ENCODE results near the gene B3GALNT2. TPM values are rescaled to one million over a fixed set of nuclear protein-coding genes. Genes with fewer than 3 reads are reported as not detected.

The B3GALNT2 gene
- polyA plus RNA-seq, 2 donors = 3.7 to 7.0 TPM

DNA sequence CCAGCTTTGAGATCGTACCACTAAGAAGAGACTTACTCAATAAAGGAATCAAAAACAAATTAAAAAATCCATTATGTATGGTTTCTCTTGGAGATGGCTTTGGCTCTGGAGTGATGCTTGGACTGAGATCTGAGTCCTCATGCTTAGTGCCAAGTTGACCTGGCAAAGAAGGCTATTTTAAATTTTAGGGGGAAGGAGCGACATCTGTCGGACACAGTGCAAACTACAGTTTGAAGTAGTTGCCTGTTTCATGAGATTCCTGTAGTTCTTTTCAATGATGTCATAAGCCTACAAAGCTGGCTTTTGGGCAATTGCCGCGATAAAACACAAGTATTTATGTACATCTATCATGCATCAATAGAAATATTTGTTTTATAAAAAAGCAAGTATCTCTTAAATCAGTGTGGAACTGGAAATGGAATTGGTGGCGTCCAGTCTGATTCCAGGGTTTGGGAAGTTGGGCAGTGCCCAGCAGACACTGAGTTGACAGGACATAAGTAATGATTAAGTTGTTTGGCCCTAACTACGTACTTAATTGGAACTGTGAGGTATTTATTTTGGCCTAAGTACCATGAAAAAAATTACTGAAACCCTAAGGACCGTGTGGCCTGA is 87.1 kb downstream of the B3GALNT2 start:
- H3K27me3 ChIP-seq (ENCODE audit: control insufficient read depth in 1 of 2, insufficient read depth in 2 of 2, low read length in 2 of 2) = no peaks in the 10 kb centered on the region
- no peaks in the 10 kb centered on the region for H3K9me3 ChIP-seq (ENCODE audit: control insufficient read depth in 2 of 2, insufficient read depth in 1 of 2, low read depth in 1 of 2, low read length in 1 of 2)
- no peaks in the 10 kb centered on the region for H3K4me1 ChIP-seq (ENCODE audit: control insufficient read depth in 2 of 2, insufficient read depth in 2 of 2, low read length in 1 of 2)
- H3K27ac ChIP-seq (ENCODE audit: low read depth in 2 of 2, low read length in 1 of 2) = no peak overlapping the region
- H3K4me3 ChIP-seq (ENCODE audit: low read depth in 1 of 2, low read length in 2 of 2) = no peak overlapping the region
- no peaks in the 10 kb centered on the region for H3K36me3 ChIP-seq (ENCODE audit: control insufficient read depth in 2 of 2, insufficient read depth in 2 of 2, low read length in 1 of 2)
- 32 to 33% methylated on average over 8 of the region's 8 CpGs for WGBS, 2 donors

DNA sequence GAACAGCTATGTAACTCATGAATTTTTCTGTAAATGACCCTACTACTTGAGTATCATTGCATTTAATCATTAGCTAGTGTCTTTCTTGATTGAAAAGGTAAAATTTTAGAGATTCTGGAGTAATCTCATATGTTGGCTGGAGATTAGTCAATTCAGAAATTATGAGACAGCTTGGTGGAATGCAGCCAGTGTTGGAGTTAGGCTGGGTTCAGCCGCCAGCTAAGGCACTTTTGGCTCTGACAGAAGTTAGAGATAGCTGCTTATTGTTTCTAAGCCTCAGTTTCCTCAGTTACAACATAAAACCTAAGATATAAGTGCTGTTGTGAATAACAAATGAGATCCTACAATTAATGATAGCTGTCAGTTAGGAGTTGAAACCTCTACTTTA is 87.6 kb downstream of the B3GALNT2 start:
- no peaks in the 10 kb centered on the region for H3K36me3 ChIP-seq (ENCODE audit: control insufficient read depth in 2 of 2, insufficient read depth in 2 of 2, low read length in 1 of 2)
- no peaks in the 10 kb centered on the region for H3K27me3 ChIP-seq (ENCODE audit: control insufficient read depth in 1 of 2, insufficient read depth in 2 of 2, low read length in 2 of 2)
- H3K4me1 ChIP-seq (ENCODE audit: control insufficient read depth in 2 of 2, insufficient read depth in 2 of 2, low read length in 1 of 2) = peaks cover 0 to 2% of the 10 kb centered on the region in 2 donors
- H3K4me3 ChIP-seq (ENCODE audit: low read depth in 1 of 2, low read length in 2 of 2) = no peak overlapping the region
- WGBS, 2 donors = 54 to 63% methylated on average over 1 of the region's 1 CpG
- H3K9me3 ChIP-seq (ENCODE audit: control insufficient read depth in 2 of 2, insufficient read depth in 1 of 2, low read depth in 1 of 2, low read length in 1 of 2) = no peaks in the 10 kb centered on the region
- no peak overlapping the region for H3K27ac ChIP-seq (ENCODE audit: low read depth in 2 of 2, low read length in 1 of 2)

DNA sequence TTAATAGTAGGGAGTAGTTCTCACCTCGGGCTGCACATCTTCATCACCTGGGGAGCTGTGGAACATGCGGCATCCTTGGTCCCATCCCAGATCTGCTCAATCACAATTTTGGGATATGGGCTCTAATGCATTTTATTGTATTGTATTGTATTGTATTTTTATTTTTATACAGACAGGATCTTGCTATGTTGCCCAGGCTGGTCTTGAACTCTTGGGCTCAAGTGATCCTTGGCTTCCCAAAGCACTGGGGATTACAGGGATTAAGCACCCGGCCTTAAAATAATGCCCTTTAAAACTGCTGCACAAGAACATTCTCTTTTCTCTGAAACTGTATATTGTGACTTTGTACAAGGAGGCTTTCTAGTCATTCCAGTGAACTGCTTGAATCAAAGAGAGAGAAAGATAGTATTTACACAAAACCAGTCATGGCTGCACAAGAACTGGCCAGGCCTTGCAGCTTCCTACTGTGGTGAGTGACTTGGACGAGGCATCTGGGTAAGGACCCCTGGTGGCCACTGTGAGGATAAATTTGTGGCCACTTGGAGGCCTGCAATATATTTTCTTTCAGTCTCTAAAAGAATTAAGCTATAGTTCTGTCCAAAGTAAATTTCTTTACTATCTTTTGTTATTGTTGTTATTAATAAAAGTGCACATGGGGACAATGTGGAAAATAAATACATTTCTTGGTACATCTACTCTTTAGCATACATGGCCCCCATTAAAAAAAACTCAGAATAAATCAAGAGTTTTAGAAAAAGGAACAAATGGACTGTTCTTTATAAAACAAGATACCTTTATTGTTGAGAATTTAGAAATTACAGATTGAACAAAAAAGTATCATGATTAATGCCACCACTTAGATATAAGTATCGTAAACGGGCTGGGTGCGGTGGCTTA is 89.0 kb downstream of the B3GALNT2 start:
- H3K36me3 ChIP-seq (ENCODE audit: control insufficient read depth in 2 of 2, insufficient read depth in 2 of 2, low read length in 1 of 2) = no peaks in the 10 kb centered on the region
- peaks cover 0 to 2% of the 10 kb centered on the region in 2 donors for H3K4me1 ChIP-seq (ENCODE audit: control insufficient read depth in 2 of 2, insufficient read depth in 2 of 2, low read length in 1 of 2)
- 77% methylated on average over 7 of the region's 7 CpGs for WGBS, 2 donors
- H3K9me3 ChIP-seq (ENCODE audit: control insufficient read depth in 2 of 2, insufficient read depth in 1 of 2, low read depth in 1 of 2, low read length in 1 of 2) = no peaks in the 10 kb centered on the region
- no peak overlapping the region for H3K4me3 ChIP-seq (ENCODE audit: low read depth in 1 of 2, low read length in 2 of 2)
- no peak overlapping the region for H3K27ac ChIP-seq (ENCODE audit: low read depth in 2 of 2, low read length in 1 of 2)
- no peaks in the 10 kb centered on the region for H3K27me3 ChIP-seq (ENCODE audit: control insufficient read depth in 1 of 2, insufficient read depth in 2 of 2, low read length in 2 of 2)

DNA sequence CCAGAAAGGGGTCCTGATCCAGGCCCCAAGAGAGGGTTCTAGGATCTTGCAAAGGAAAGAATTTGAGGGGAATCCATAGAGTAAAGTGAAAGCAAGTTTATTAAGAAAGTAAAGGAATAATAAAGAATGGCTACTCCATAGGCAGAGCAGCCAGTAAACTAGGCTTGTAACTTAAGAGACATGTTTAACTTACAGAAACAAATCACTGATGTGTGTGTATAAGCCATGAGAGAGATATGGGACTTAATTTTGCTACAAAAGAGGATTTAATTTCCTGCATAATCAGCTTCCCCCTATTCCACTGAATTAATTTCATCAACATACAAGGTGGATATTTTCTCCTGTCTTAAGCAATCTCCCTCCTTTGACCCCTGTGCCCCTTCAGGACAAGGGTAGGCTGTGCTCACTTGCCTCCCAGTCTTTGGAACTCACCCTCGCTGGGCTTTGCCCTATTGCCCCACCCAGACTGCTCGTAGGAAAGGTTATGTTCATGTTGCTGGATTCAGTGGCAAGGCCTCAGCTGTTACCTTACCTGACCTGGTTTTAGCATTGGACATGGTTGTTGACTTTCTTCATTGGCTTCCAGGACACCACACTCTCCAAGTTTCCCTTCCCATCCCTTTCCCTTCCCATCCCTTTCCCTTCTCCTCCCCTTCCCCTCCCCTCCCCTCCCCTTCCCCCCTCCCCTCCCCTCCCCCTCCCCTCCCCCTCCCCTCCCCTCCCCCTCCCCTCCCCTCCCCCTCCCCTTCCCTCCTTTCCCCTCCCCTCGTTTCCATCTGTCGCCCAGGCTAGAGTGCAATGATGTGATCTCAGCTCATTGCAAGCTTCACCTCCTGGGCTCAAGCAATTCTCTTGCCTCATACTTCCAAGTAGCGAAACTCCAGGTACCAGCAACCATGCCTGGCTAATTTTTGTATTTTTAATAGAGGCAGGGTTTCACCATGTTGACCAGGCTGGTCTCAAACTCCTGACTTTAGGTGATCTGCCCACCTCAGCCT is 92.5 kb downstream of the B3GALNT2 start:
- WGBS, 2 donors = 62 to 75% methylated on average over 3 to 4 of the region's 5 CpGs
- Histone ChIP-seq H3K27me3 (ENCODE audit: control insufficient read depth in 1 of 2, insufficient read depth in 2 of 2, low read length in 2 of 2) (no peaks in the 10 kb centered on the region), H3K27ac (ENCODE audit: low read depth in 2 of 2, low read length in 1 of 2) (no peak overlapping the region), H3K9me3 (ENCODE audit: control insufficient read depth in 2 of 2, insufficient read depth in 1 of 2, low read depth in 1 of 2, low read length in 1 of 2) (no peaks in the 10 kb centered on the region), H3K4me1 (ENCODE audit: control insufficient read depth in 2 of 2, insufficient read depth in 2 of 2, low read length in 1 of 2) (peaks cover 0 to 2% of the 10 kb centered on the region in 2 donors), H3K4me3 (ENCODE audit: low read depth in 1 of 2, low read length in 2 of 2) (no peak overlapping the region), H3K36me3 (ENCODE audit: control insufficient read depth in 2 of 2, insufficient read depth in 2 of 2, low read length in 1 of 2) (no peaks in the 10 kb centered on the region)

DNA sequence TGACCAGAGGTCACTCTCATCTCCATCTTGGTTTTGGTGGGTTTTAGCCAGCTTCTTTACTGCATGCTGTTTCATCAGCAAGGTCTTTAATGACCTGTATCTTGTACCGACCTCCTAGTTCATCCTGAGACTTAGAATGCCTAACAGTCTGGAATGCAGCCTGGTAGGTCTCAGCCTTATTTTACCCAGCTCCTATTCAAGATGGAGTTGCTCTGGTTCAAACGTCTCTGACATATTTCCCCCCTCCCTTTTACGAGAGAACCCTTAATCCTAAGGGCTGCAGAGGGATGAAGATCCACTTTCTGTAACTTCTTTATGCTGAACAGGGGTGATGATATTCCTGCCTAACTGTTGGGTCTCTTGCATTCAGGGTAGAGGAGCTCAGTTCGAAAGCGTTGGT is 93.8 kb downstream of the B3GALNT2 start:
- Histone ChIP-seq H3K36me3 (ENCODE audit: control insufficient read depth in 2 of 2, insufficient read depth in 2 of 2, low read length in 1 of 2) (no peaks in the 10 kb centered on the region), H3K9me3 (ENCODE audit: control insufficient read depth in 2 of 2, insufficient read depth in 1 of 2, low read depth in 1 of 2, low read length in 1 of 2) (no peaks in the 10 kb centered on the region), H3K27me3 (ENCODE audit: control insufficient read depth in 1 of 2, insufficient read depth in 2 of 2, low read length in 2 of 2) (no peaks in the 10 kb centered on the region), H3K27ac (ENCODE audit: low read depth in 2 of 2, low read length in 1 of 2) (no peak overlapping the region), H3K4me3 (ENCODE audit: low read depth in 1 of 2, low read length in 2 of 2) (no peak overlapping the region), H3K4me1 (ENCODE audit: control insufficient read depth in 2 of 2, insufficient read depth in 2 of 2, low read length in 1 of 2) (peaks cover 0 to 2% of the 10 kb centered on the region in 2 donors)
- 86 to 87% methylated on average over 5 of the region's 5 CpGs for WGBS, 2 donors

DNA sequence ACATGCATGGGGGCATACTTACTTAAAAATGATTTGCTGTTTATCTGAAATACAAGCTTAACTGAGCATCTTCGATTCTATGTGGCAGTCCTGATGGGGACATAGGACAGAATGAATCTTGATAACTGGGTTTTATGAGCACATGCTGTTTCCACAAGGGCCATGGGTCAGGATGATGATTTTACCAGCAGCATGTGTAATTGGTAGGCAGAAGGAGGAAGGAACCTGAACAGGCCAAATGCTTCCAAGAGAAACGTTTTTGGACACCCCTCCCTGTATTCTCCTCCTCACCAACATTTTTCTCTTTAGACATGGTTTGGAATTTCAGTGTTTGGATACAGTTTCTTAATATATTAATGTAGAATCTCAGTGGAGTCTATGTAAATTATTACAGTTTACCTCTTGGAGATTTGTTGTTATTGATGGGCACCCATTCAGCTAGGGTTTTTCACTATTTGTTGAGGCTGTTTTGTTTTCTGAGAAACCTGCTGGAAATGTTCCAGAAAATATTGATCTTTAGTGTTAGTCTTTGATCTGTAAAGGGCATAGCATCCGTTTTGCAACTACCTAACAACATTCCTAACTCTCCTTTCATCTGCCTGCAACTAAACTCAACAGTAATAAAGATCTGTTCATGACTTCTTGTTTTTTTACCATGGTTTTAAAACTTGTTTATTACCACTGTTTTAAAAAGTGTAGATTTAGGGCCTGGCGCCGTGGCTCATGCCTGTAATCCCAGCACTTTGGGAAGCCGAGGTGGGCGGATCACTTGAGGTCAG is 95.0 kb downstream of the B3GALNT2 start:
- Histone ChIP-seq H3K27ac (ENCODE audit: low read depth in 2 of 2, low read length in 1 of 2) (no peak overlapping the region), H3K4me1 (ENCODE audit: control insufficient read depth in 2 of 2, insufficient read depth in 2 of 2, low read length in 1 of 2) (peaks cover 0 to 2% of the 10 kb centered on the region in 2 donors)
- 75 to 79% methylated on average over 7 of the region's 7 CpGs for WGBS, 2 donors

DNA sequence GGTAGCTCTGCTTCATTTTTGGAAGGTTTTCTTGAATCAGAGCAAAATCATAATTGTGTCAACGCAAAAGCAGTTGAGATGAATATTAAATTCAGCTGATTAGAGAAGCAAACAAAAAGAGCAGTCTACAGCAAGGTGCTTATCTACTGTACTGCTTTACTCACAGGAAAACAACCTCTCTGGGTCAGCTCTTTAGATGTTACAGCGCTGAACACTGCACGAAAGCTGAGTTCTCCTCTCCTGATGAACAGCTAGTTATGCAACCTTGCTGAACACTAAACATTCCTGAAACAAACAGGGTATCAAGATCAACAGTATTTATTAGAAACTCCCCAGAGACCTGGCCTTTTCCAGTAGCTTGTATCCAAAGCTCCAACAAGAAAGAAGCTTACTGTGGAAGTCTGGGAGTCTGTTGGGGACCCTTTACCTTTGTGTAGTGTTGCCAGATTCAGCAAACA is 95.7 kb downstream of the B3GALNT2 start:
- Histone ChIP-seq H3K4me1 (ENCODE audit: control insufficient read depth in 2 of 2, insufficient read depth in 2 of 2, low read length in 1 of 2) (peaks cover 0 to 2% of the 10 kb centered on the region in 2 donors), H3K4me3 (ENCODE audit: low read depth in 1 of 2, low read length in 2 of 2) (no peak overlapping the region), H3K27me3 (ENCODE audit: control insufficient read depth in 1 of 2, insufficient read depth in 2 of 2, low read length in 2 of 2) (no peaks in the 10 kb centered on the region), H3K27ac (ENCODE audit: low read depth in 2 of 2, low read length in 1 of 2) (no peak overlapping the region), H3K9me3 (ENCODE audit: control insufficient read depth in 2 of 2, insufficient read depth in 1 of 2, low read depth in 1 of 2, low read length in 1 of 2) (no peaks in the 10 kb centered on the region), H3K36me3 (ENCODE audit: control insufficient read depth in 2 of 2, insufficient read depth in 2 of 2, low read length in 1 of 2) (no peaks in the 10 kb centered on the region)
- 77 to 95% methylated on average over 3 of the region's 3 CpGs for WGBS, 2 donors

More for the DNA sequence above, 95.0 kb downstream of the B3GALNT2 start:
- Histone ChIP-seq H3K9me3 (ENCODE audit: control insufficient read depth in 2 of 2, insufficient read depth in 1 of 2, low read depth in 1 of 2, low read length in 1 of 2) (no peaks in the 10 kb centered on the region), H3K36me3 (ENCODE audit: control insufficient read depth in 2 of 2, insufficient read depth in 2 of 2, low read length in 1 of 2) (no peaks in the 10 kb centered on the region), H3K27me3 (ENCODE audit: control insufficient read depth in 1 of 2, insufficient read depth in 2 of 2, low read length in 2 of 2) (no peaks in the 10 kb centered on the region), H3K4me3 (ENCODE audit: low read depth in 1 of 2, low read length in 2 of 2) (no peak overlapping the region)

DNA sequence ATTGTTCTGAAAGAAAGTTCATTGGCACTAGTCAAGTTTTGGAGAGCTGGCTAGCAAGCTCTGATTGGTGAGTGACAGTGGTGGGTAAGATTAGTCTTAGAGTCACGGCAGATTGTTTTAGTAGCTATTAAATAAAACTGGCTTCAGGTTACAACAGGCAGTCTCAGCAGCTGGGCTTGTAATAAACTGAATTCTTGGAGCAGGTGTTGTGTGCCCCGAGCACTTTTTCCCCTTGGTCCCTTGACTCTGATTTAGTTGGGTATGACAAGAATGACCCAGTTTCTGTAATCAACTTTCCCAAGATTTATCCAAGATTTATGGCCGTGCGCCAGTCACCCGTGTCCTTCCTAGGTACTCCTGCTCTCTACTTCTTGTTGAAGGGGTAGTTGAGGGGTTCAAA is 96.8 kb downstream of the B3GALNT2 start:
- H3K4me1 ChIP-seq (ENCODE audit: control insufficient read depth in 2 of 2, insufficient read depth in 2 of 2, low read length in 1 of 2) = peaks cover 0 to 2% of the 10 kb centered on the region in 2 donors
- no peaks in the 10 kb centered on the region for H3K9me3 ChIP-seq (ENCODE audit: control insufficient read depth in 2 of 2, insufficient read depth in 1 of 2, low read depth in 1 of 2, low read length in 1 of 2)
- H3K27me3 ChIP-seq (ENCODE audit: control insufficient read depth in 1 of 2, insufficient read depth in 2 of 2, low read length in 2 of 2) = no peaks in the 10 kb centered on the region
- H3K4me3 ChIP-seq (ENCODE audit: low read depth in 1 of 2, low read length in 2 of 2) = no peak overlapping the region
- no peaks in the 10 kb centered on the region for H3K36me3 ChIP-seq (ENCODE audit: control insufficient read depth in 2 of 2, insufficient read depth in 2 of 2, low read length in 1 of 2)
- H3K27ac ChIP-seq (ENCODE audit: low read depth in 2 of 2, low read length in 1 of 2) = no peak overlapping the region
- 64 to 76% methylated on average over 5 of the region's 5 CpGs for WGBS, 2 donors
